ENCODE data around the gene DCDC2.
A peak's percentile ranks its signal among the peaks of the same experiment; 100 is the strongest.

The DCDC2 gene

DNA sequence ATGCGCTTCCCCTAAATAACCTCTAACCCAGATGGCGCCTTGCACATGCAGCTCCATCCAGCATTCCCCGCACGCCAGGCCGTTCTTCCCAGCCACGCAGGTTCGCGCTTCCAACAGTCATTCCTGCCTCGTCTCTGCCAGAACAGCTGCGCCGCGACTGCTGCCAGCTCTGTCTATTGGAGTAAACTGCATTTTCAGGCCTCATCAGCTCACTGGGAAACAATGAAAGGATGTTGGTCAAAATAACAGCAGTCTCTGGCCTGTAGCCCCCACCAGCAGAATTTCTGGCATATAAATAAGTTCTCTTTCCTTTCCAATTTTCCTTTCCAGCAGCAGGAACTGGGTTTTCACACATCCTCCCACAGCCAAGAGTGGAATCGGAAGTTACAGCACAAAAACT is 217.3 kb downstream of the DCDC2 start:
- no peak for DNase-seq

DNA sequence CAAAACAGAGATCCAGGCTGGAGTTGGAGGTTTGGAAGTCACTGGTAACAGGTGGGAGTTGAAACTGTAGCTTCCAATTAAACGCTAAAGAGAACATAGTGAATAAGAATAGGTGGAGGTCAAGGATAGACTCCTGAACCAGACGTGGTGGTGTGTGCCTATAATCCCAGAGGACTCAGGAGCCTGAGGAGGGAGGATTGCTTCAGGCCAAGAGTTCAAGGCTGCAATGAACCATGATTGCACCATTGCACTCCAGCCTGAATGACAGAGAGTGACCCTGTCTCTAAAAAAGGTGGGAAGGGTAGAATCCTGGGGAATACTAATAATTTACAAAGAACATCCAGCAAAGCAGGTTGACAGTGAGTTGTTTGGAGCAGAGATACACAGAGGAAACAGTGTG is 218.2 kb downstream of the DCDC2 start:
- DNase-seq, result no peak

DNA sequence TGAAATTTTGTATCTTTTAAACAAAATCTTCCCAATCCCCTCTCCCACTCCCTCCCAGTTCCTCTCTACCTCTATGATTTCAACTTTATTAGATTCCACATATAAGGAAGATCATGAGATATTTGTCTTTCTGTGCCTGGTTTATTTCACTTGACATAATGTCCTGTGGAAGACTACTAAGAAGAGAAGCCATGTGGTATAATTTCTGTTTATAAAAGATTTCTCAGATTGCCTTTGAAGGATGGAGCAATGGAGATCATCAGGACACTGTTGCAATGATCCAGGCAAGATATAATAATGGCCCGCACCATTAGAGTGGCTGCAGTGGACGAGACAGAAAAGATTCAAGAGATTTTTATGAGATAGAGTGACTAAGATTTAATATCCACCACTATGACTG is 218.8 kb downstream of the DCDC2 start:
- DNase-seq, result no peak

DNA sequence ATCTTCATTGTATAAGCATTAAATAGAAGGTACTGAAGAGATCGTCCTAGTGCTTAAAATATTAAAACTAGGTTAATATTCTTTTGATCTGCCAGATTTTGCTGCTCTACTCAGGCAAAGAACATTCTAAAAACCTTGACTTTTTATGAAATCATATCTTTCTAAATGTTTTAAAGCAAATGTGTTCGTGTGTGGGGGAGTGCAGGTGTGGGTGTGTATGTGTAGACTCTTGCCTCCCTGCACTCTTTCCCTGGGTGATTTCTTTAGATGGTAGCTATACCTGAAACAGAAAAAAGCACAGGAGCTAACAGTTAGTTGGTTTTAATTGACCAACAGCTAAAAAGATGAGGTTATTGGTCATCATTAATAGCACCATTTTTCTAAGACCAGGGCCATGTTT is 226.1 kb downstream of the DCDC2 start:
- DNase-seq, result no peak

DNA sequence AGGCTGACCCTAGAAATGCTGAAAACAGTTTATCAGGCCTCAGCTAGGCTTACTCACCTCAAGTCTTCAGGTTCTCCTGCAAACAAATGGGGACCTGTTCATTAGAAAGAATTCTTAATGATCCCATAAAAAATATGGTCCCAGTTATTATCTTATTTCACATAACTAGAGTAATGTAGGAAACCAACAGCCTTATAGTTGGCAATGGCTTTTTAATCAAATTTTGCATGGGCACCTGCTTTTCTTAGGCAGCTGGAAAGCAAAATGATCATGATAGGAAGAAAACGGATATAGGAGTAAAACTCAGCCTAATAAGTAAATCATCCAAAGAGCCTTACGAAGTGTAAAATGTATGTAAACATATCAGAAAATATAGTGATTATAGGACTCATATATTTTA is 230.5 kb downstream of the DCDC2 start:
- no peak for DNase-seq

DNA sequence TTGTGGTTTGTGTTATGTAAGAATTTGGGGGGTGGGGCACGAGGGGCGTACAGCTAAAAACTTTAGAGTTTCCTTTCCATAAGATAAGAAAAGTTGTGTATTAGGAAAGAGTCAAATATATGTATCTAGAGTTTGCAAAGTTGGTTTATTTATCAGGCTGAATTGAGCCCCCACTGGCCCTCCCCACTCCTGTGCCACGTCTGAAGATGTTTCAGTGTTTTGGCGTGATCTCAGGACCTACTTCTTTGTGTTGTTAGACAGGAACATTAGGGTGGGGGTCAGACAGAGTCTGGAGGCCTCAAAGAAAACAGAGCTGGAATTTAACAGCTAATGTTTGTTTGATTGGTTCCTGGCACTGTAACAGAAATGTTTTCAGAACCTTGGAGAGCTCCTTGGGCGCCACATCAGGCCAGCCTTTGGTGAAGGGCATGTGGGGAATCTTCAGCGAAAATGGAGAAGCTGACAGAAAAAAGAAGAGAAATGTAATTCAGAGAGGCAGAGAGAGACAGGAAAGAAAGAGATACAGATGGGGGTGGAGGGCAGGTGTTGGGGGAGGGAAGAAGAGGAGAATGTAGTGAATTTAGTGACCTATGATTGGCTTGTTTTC is 231.2 kb downstream of the DCDC2 start:
- DNase-seq, result peak in 2 of 3 experiments; percentile 21 to 52

DNA sequence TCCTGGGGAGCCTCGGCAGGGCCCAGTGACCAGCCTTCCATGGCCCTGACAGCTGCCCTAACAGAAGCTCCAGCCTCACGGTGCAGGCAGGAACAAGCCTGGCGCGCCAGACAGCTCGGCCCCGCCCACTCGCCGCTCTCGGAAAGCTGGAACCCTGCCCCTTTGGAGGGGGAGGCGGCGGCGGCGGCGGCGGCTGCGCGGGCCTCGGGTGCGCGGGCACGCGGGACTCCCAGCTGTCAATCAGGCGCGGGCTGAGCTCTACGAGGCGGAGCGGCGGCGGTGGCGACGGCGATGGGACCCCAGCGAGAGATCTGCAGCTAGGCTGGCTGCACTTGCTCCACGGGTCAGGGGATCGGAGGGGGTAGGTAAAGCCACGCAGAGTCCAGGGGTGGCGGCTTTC is 231.9 kb downstream of the DCDC2 start, which contains the start of gene NRSN1:
TSS of gene NRSN1 (plus strand) at position 236 of the 400 bp plus-strand sequence. CDS start 8,113 bp downstream, outside the sequence.
- peak; percentile 79 to 87 (median 86) for DNase-seq

DNA sequence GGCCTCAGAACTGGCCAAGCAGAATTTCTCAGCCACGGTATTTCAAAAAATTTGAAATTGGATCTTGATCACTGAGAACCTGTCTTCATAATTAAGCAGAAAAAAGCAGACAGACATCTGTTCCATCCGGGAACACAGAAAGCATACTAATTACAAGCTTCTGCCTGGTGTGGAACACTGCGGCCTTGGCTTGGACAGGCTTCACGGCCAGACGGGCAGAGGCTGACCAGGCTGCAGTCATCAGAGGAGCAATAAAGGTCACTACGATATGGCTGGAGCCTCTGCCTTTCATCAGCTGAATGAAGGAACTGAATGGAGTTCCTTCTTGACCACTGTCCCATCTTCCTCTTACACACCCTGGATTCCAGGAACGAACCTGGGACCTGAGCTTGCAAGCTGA is 235.7 kb downstream of the DCDC2 start:
- DNase-seq, result peak in 1 of 3 experiments; percentile 36
